ENCODE measurements around the gene SGO2.

The SGO2 gene

DNA sequence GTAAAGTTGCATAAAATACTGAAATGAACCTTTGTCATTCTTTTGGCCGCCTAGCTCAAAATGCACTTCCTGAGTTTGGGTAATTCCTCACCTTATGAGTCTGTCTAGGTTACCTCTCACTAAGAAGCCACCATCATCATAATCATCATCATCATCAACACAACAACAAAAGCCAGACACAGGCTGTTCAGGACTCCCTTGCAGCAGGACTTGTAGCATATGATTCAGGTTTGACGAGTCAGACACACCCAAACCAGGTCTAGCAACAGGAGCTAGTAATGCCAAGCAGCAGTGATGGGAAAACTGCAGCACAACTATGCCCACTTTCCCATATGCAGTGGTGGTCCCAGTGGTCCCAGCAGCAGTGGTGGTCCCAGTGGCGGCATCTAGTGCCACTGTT lies 2.8 kb upstream of the SGO2 start:
- no peak overlapping the region for H3K27ac ChIP-seq
- no peak for TF ChIP-seq ZFX (IDR thresholded peaks at IDR 0.05)
- TF ChIP-seq, protein P1, sequence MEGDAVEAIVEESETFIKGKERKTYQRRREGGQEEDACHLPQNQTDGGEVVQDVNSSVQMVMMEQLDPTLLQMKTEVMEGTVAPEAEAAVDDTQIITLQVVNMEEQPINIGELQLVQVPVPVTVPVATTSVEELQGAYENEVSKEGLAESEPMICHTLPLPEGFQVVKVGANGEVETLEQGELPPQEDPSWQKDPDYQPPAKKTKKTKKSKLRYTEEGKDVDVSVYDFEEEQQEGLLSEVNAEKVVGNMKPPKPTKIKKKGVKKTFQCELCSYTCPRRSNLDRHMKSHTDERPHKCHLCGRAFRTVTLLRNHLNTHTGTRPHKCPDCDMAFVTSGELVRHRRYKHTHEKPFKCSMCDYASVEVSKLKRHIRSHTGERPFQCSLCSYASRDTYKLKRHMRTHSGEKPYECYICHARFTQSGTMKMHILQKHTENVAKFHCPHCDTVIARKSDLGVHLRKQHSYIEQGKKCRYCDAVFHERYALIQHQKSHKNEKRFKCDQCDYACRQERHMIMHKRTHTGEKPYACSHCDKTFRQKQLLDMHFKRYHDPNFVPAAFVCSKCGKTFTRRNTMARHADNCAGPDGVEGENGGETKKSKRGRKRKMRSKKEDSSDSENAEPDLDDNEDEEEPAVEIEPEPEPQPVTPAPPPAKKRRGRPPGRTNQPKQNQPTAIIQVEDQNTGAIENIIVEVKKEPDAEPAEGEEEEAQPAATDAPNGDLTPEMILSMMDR (conservative IDR thresholded peaks at IDR 0.05) = no peak

DNA sequence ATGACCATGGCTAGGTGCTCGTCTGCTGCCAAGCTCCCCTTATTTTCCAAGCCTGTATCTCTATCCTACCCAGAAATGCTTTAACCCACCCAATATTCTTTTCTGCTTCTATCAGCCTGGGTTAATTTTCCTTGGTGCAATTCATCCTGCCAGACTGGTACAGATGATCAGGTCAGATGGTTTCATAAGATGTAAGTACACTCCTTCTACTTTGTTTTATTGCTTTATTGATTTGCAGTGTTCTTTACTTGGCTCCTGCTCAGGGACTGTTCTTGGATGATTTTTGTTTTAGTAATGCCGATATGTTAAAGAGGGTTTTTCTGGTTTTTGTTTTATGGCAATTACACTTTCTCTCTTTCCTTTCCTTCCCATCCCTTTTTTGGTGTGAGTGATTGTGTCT lies 2.4 kb upstream of the SGO2 start:
- TF ChIP-seq, protein P1 (conservative IDR thresholded peaks at IDR 0.05) = no peak
- TF ChIP-seq ZFX (IDR thresholded peaks at IDR 0.05) = no peak
- H3K27ac ChIP-seq = no peak overlapping the region

DNA sequence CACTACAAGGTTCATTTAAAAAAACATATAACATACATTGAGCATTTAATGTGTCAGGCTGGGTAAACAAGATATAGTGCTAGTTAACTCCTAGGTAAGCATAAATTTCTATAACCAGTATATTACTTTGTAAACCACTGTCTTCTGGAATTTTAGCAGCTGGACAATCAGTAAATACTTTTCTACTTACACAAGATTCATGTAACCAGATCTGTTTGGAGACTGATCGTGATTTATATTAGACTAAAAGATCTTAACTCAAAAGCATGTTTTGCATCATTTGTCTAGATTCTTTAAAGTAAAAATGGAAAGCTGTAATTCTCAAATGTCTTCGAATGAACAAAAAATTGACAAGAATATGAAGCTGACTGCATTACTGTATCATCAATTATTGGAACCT lies 941 bp upstream of the SGO2 start:
- H3K27ac ChIP-seq = no peak overlapping the region
- no peak for TF ChIP-seq ZFX (IDR thresholded peaks at IDR 0.05)
- TF ChIP-seq, protein P1 (conservative IDR thresholded peaks at IDR 0.05) = no peak

DNA sequence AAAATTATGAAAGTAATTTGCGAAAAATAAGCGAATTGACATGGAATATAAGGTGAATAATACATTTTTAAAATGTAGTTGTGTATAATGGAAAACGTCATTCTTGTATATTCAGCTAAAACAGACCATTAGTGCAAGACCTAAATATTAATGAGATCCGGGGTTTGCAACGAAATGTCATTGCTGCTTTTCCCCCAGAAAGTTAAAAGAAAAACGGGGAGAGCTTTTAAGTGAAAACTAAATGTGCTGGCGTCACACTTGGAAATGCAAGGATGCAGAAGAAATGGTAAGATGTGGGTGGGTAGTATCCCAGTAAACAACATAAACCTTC lies 491 bp upstream of the SGO2 start:
- H3K27ac ChIP-seq = peak overlapping the region; percentile 86
- TF ChIP-seq ZFX (IDR thresholded peaks at IDR 0.05) = no peak
- TF ChIP-seq, protein P1 (conservative IDR thresholded peaks at IDR 0.05) = no peak

DNA sequence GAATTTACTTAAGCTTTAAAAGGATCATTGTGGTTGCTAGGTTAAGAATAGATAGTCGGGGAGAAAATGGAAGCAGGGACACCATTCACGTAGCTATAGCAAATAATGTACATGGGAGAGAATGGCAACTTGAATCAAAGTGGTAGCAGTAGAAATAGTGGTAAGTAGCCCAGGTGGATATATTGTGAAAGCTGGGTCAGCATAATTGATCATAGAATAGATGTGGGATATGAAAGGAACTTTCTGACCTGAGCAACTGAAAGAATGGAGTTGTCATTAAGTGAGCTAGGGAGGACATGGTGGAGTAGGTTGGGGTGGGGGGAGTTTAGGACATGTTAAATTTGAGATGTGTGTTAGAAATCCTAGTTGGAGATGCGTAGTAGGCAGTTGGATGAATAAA lies 2.2 kb downstream of the SGO2 start:
- H3K27ac ChIP-seq = no peak overlapping the region
- TF ChIP-seq, protein P1 (conservative IDR thresholded peaks at IDR 0.05) = no peak
- no peak for TF ChIP-seq ZFX (IDR thresholded peaks at IDR 0.05)

DNA sequence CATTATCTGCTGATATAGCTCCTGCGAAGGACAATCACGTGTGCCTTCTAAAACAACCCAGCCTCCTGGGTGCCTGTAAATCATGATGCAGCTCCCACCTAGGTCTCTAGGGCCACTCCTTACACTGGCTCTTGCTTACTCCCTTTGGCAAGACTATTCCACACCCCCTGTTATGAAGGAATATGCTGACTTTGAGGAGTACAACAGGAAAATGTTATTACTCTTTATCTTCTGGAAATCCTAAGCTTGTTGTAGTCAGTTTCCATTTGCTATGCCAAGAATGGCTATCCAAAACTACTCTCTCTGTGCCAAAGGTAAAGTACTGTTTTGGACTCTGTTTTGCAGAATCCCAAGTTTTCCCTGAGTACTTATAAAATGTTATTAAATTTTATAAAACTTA lies 7.7 kb downstream of the SGO2 start:
- H3K27ac ChIP-seq = no peak overlapping the region
- no peak for TF ChIP-seq ZFX (IDR thresholded peaks at IDR 0.05)
- TF ChIP-seq, protein P1 (conservative IDR thresholded peaks at IDR 0.05) = no peak

DNA sequence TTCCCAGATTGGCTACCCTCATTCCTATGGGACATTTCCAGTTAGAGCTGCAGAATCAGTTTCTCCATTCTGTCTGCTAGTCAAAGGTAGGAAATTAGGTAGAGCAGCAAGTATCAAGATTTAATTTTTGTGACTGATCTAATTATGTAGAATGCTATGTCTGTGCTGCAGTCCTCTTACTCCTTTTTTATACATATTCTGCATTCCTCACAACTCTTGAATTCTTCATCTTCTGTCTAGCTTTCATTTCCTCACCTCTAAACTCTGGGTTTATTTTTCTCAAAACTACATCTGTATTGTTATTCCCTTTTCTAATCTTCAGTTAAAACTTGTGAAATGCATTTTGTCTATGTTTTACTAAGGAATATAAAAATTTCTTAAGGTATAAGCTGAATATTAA lies 8.6 kb downstream of the SGO2 start:
- TF ChIP-seq, protein P1 (conservative IDR thresholded peaks at IDR 0.05) = no peak
- no peak for TF ChIP-seq ZFX (IDR thresholded peaks at IDR 0.05)
- no peak overlapping the region for H3K27ac ChIP-seq
